HepG2 (cell line): ENCODE measurements around the gene IGFALS. TPM values are rescaled to one million over a fixed set of nuclear protein-coding genes. Genes with fewer than 3 reads are reported as not detected.
A peak's percentile ranks its signal among the peaks of the same experiment; 100 is the strongest.

Source experiments
- ATAC-seq: fragments of 200-7000 bp; cut with Tn5 transposase; 3 replicates; pipeline ENCODE4 v1.9.1; 2020; ENCODE audit warnings: mild to moderate bottlenecking, moderate library complexity
- BruUV-seq: library from RNA; stranded (reverse); fragments of 400-500 nt; replicated peaks from 2 replicates; lab custom pipeline; 2021; lab: Mats Ljungman, UMichigan
- CTCF ChIA-PET: fragments of 300-600 bp; formaldehyde crosslinking; extraction: SDS; loops from one replicate; lab custom pipeline; 2021; ENCODE audit warnings: low total read pairs, inconsistent platforms, low intra/inter-chr PET ratio; lab: Yijun Ruan, JAX
- POLR2A ChIA-PET: fragments of 350-600 bp; sonication (Branson Sonifier 250); formaldehyde crosslinking; loops from one replicate; lab custom pipeline; 2020; ENCODE audit warnings: antibody characterized with exemption, inconsistent platforms; lab: Yijun Ruan, JAX
- DNase-seq: peaks from one replicate; pipeline ENCODE4 v3.0.0-alpha.2; 2015; ENCODE audit warnings: low spot score
- FAIRE-seq: peaks from 3 replicates; lab custom pipeline; 2011; peaks lifted over from hg19 to GRCh38; lab: Jason Lieb, UNC
- H2AFZ ChIP-seq: one replicate; pipeline ENCODE4 v1.6.1; 2011; ENCODE audit warnings: low read length, inconsistent platforms
- H3K27ac ChIP-seq: fragments of 300-600 bp; 3 replicates; pipeline ENCODE4 v1.8.0; 2011; ENCODE audit warnings: mixed run types, mild to moderate bottlenecking, mixed read lengths, low read length, inconsistent platforms; ENCODE audit not compliant: insufficient read depth; ENCODE audit errors: extremely low read length
- H3K27me3 ChIP-seq, 2 experiments: fragments of 200-600 bp in 1 of 2; 2 replicates in 1 of 2; 3 replicates in 1 of 2; pipeline versions ENCODE4 v1.6.0 to v1.8.0; 2011; ENCODE audit warnings: low read length in 2 of 2, mild to moderate bottlenecking in 2 of 2, moderate library complexity in 2 of 2, inconsistent platforms in 1 of 2; ENCODE audit not compliant: insufficient read depth in 2 of 2, control insufficient read depth in 1 of 2
- H3K36me3 ChIP-seq, 2 experiments: fragments of 200-600 bp in 1 of 2; replicated peaks in 1 of 2; 2 replicates in 1 of 2; 3 replicates in 1 of 2; pipeline versions ENCODE4 v1.5.1 to v1.8.0; 2011; ENCODE audit warnings: low read length in 2 of 2, inconsistent platforms in 1 of 2; ENCODE audit not compliant: insufficient read depth in 2 of 2, control insufficient read depth in 1 of 2
- H3K4me1 ChIP-seq: 2 replicates; pipeline ENCODE4 v1.5.1; 2012; ENCODE audit warnings: low read length, inconsistent platforms; ENCODE audit not compliant: insufficient read depth
- H3K4me2 ChIP-seq: 2 replicates; pipeline ENCODE4 v1.6.0; 2011; ENCODE audit warnings: low read depth, low read length, inconsistent platforms
- H3K4me3 ChIP-seq, 3 experiments: fragments of 200-600 bp in 1 of 3; sonication (generic), shearing (Covaris generic) in 1 of 3; replicated peaks in 1 of 3; 2 replicates each; pipeline ENCODE4 v1.5.1; 2011 to 2016; ENCODE audit warnings: low read length in 3 of 3, inconsistent platforms in 2 of 3, low read depth in 2 of 3, mild to moderate bottlenecking in 2 of 3, control low read depth in 1 of 3, mixed read lengths in 1 of 3; ENCODE audit not compliant: insufficient read depth in 1 of 3
- H3K79me2 ChIP-seq: one replicate; pipeline ENCODE4 v1.6.1; 2011; ENCODE audit warnings: low read length, inconsistent platforms; ENCODE audit not compliant: insufficient read depth
- H3K9ac ChIP-seq: 2 replicates; pipeline ENCODE4 v1.6.0; 2011; ENCODE audit warnings: mild to moderate bottlenecking, low read depth, low read length, inconsistent platforms; ENCODE audit not compliant: insufficient read depth
- H3K9me3 ChIP-seq: 2 replicates; pipeline ENCODE4 v1.5.1; 2012; ENCODE audit warnings: mild to moderate bottlenecking, low read length
- H4K20me1 ChIP-seq: 2 replicates; pipeline ENCODE4 v1.6.0; 2011; ENCODE audit warnings: inconsistent platforms, mild to moderate bottlenecking, low read length, moderate library complexity; ENCODE audit not compliant: insufficient read depth
- AGO2 ChIP-seq: fragments of 200-400 bp; formaldehyde crosslinking; optimal IDR thresholded peaks from 2 replicates; pipeline ENCODE3; 2017; ENCODE audit warnings: mild to moderate bottlenecking, low read depth, low read length, moderate library complexity
- CENPT ChIP-seq: sonication (generic); formaldehyde crosslinking; IDR thresholded peaks from 2 replicates; pipeline ENCODE4 v1.8.0; 2022; ENCODE audit warnings: low read depth, mild to moderate bottlenecking, moderate library complexity, missing genetic modification reagents
- ISX ChIP-seq: sonication (generic); formaldehyde crosslinking; conservative IDR thresholded peaks from 2 replicates; pipeline ENCODE4 v1.5.0; 2020; ENCODE audit warnings: missing genetic modification reagents
- RBFOX2 ChIP-seq: fragments of 200-400 bp; formaldehyde crosslinking; IDR thresholded peaks from 2 replicates; pipeline ENCODE4 v1.6.1; 2017; ENCODE audit warnings: low read depth, mild to moderate bottlenecking, low read length
- WGBS: methylation state at CpG from one replicate; pipeline ENCODE4 v1.1.6; 2017; ENCODE audit warnings: low lambda C conversion rate; 5-methylcytosine and 5-hydroxymethylcytosine counted together
- in situ Hi-C: cut with HindIII; loops from 2 replicates; pipeline ENCODE4 v1.10.0; 2017; ENCODE audit warnings: low pct_unique_long_range_greater_than_20kb; ENCODE audit not compliant: extremely low pct_ligation_motif_present
- intact Hi-C: fragments of 100-400 bp; cut with micrococcal nuclease; formaldehyde crosslinking; loops from one replicate; pipeline ENCODE4 v1.10.0; 2022; ENCODE audit not compliant: unreplicated experiment
- polyA plus RNA-seq, 8 experiments: library from polyadenylated mRNA; depleted of rRNA in 3 of 8; stranded (reverse) in 7 of 8; unstranded in 1 of 8; fragments of >200 nt; fragmentation: Illumina TruSeq in 4 of 8; extraction: Trizol in 4 of 8; gene quantifications; 2 replicates each; pipeline versions ENCODE4 v1.2.1 to v1.2.3, GENCODE V29; 2011 to 2016; ENCODE audit warnings: low read depth in 4 of 8, missing spikeins in 1 of 8, mixed read lengths in 1 of 8; ENCODE audit not compliant: insufficient read depth in 1 of 8
- total RNA-seq, 5 experiments: library from RNA; depleted of rRNA; stranded (reverse); fragments of >200 nt; fragmentation: Illumina TruSeq; extraction: Trizol; gene quantifications; 2 replicates each; pipeline ENCODE4 v1.2.3, GENCODE V29; 2016; ENCODE audit warnings: low read depth in 1 of 5

The IGFALS gene
- total and polyA plus RNA-seq, 2 of the 13 experiments (the other 11 are each of a cell fraction or from before 2014, with no cell fraction given), result 0.34 to 2.4 TPM

DNA sequence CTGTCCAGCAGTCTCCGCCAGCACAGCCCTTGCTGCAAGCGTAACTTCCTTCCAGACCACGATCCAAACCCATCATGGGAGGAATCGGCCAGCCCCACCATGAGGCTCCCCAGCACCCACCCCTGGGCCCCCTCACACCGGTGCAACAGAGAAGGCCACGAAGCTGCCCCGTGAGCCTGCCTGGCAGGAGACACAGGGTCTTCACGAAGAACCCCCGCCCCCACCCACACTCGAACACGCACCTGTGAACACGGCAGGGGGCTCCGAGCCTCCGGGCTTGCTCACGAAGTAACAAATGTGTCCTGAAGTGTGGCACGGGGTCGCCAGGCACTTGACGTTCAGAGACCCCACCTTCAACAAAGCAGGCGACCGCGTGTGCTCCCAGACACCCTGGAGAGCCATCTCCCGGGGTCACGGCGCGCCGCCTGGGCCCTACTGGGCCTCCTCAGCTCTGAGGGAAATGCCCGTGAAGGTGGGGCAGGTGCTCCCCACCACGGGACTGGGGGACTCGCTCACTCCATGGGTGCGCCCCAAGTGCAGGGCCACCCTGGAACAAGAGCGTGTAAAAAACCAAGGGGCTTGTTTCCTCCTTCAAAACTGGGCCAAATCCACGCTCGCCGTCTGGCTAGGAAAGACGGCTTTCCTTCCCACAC lies 25.5 kb upstream of the IGFALS start:
- ATAC-seq (no peak), DNase-seq (no peak), FAIRE-seq (no peak)
- TF ChIP-seq RBFOX2 (peak; percentile 30; the same call in 1 of the 2 replicates), CENPT (no peak)
- H3K27ac ChIP-seq, result no peak overlapping the region
- peaks cover 7% of the 10 kb centered on the region for H3K4me1 ChIP-seq
- in situ Hi-C loops, result no loop called here
- H3K4me2 ChIP-seq, result no peak overlapping the region
- intact Hi-C loops, result no loop called here
- no peak overlapping the region for H2AFZ ChIP-seq
- BruUV-seq, result no TSS peak
- H4K20me1 ChIP-seq, result no peaks in the 10 kb centered on the region
- H3K4me3 ChIP-seq, result no peak overlapping the region
- no peak overlapping the region for H3K9ac ChIP-seq
- H3K27me3 ChIP-seq, result no peaks in the 10 kb centered on the region
- H3K36me3 ChIP-seq, result peaks cover 16 to 46% of the 10 kb centered on the region in 2 experiments; a peak in 4 of 5 replicates
- WGBS, result 98% methylated on average over 23 of the region's 35 CpGs
- ChIA-PET POLR2A (no interaction called here), CTCF (no interaction called here)
- peaks cover 4% of the 10 kb centered on the region for H3K79me2 ChIP-seq
- H3K9me3 ChIP-seq, result no peaks in the 10 kb centered on the region

DNA sequence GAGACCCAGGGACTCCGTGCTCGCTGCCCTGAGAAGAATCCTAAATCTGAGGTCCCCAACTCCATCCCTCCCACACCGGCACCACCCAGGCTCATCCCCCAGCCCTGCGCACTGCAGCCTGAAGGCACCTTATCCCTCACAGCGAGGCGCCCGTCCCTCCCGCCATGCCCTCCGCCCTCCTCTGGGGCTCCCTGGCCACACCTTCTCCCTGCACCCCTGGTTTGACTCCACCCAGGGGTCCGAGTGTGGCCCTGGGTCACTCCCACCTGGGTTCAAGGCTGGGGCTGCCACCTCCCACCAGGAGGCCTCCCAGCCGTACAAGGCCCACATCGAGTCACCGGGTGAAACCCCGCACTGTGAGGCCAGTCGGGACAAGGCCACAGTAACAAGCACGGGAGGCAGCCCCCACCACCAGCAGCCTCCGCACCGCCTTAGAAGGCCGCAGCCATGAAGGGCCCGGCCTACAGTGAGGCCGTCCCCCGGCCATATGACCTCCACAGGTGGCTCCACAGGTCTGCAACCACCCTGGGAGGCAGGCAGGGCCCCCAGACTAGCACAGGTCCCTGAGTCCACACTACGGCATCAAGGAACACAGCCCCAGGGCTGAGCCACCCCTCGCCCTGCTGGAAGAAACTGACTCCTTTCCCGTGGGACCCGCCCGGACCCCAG lies 24.8 kb upstream of the IGFALS start:
- TF ChIP-seq RBFOX2 (peak; percentile 34; the same call in 1 of the 2 replicates), ISX (CRISPR knock-in tag) (no peak), AGO2 (peak; percentile 39)
- 99% methylated on average over 8 of the region's 27 CpGs for WGBS
- Histone ChIP-seq H3K4me2 (no peak overlapping the region), H3K9ac (no peak overlapping the region), H3K27me3 (no peaks in the 10 kb centered on the region), H3K27ac (no peak overlapping the region), H2AFZ (no peak overlapping the region), H3K9me3 (no peaks in the 10 kb centered on the region), H3K4me3 (no peak overlapping the region), H4K20me1 (no peaks in the 10 kb centered on the region), H3K79me2 (no peaks in the 10 kb centered on the region), H3K36me3 (peaks cover 16 to 46% of the 10 kb centered on the region in 2 experiments; a peak in 4 of 5 replicates), H3K4me1 (no peaks in the 10 kb centered on the region)
- in situ Hi-C loops, result no loop called here
- FAIRE-seq, result no peak
- DNase-seq, result no peak
- intact Hi-C loops, result no loop called here
- BruUV-seq, result no TSS peak
- peak; percentile 10; the same call in 1 of the 3 replicates for ATAC-seq
- CTCF ChIA-PET, result no interaction called here
- POLR2A ChIA-PET, result no interaction called here
